WTC11 (cell line): ENCODE results near the gene KRT4.

Experiments used
- ATF3 ChIP-seq: sonication (generic); formaldehyde crosslinking; conservative IDR thresholded peaks from 2 replicates; pipeline ENCODE4 v1.8.1; 2022; ENCODE audit warnings: mild to moderate bottlenecking, missing genetic modification reagents
- CTCF ChIP-seq: fragments of 200-600 bp; IDR thresholded peaks from 2 replicates; pipeline ENCODE4 v1.8.0; 2022; ENCODE audit warnings: antibody characterized with exemption
- NR3C1 ChIP-seq: sonication (generic); formaldehyde crosslinking; conservative IDR thresholded peaks from 2 replicates; pipeline ENCODE4 v1.8.1; 2023; ENCODE audit warnings: low read depth, mild to moderate bottlenecking, missing genetic modification reagents

- TF ChIP-seq NR3C1 (no peak), ATF3 (CRISPR knock-in tag) (no peak), CTCF (no peak)
Observed at GRCh38 chr12:52825961-52826360, 12.0 kb upstream of the KRT4 start.
